Measurements from ENCODE around the gene ZNF322. TPM values are rescaled to one million over a fixed set of nuclear protein-coding genes. Genes with fewer than 3 reads are reported as not detected.
A peak's percentile ranks its signal among the peaks of the same experiment; 100 is the strongest.

Gene ZNF322
- total and polyA plus RNA-seq, 2 of the 8 experiments (the other 6 are each of a cell fraction or from before 2014, with no cell fraction given) = 5.3 to 35.0 TPM

DNA sequence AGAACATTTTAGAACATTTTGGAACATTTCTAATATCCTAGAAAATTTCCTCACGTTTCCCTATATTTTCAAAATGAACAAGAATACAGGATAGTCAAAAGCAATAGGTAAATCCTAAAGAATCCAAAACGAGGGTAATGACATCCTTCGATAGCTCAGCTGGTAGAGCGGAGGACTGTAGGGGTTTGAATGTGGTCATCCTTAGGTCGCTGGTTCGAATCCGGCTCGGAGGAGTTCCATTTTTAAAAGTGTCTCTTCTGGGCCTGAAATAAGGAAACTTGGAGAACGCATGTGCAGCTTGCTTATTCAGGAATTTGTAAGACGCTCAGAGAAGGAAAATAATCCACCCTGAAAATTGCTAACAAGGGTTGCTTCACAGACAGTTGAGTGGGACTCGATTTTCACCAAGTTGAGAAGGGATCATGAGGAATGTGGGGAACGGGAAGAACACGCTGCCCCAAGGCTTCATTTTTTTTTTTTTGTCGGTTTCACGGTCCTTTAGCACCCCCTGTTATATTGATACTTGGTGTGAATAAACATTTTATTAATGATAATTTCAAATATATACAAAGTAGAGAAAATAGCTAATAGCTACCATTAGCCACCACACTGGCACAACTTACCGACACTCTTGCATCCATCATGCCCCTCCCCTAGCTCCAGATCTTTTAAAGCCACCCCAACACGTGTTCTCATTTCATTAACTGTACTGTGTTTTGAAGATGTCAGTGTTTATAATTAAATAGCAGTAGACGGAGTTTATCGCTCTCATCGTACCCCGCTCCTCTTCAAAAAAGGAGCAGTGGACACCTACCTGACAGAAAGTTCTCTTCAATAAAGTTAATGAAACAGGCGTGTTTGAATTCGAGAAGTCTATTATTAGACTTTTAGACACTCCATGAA is 64.6 kb downstream of the ZNF322 start:
- Histone ChIP-seq H3K14ac (ENCODE audit: insufficient read length) (no peak overlapping the region), H3K27ac (ENCODE audit: low read depth, low read length) (no peak overlapping the region), H3K23ac (ENCODE audit: insufficient read length) (no peak overlapping the region), H4K5ac (ENCODE audit: insufficient read length, low read depth, low read length) (no peak overlapping the region), H3K4ac (replicated peaks; ENCODE audit: insufficient read length, low read depth, low read length) (no peak overlapping the region), H2AFZ (ENCODE audit: low read length) (no peak overlapping the region), H3K9ac (replicated peaks in 1 of 4; ENCODE audit: extremely low read depth in 1 of 4, low read depth in 3 of 4, low read length in 3 of 4) (no peak overlapping the region), H4K20me1 (replicated peaks in 1 of 2; ENCODE audit: control insufficient read depth in 1 of 2, insufficient read depth in 2 of 2, low read length in 2 of 2) (no peaks in the 10 kb centered on the region), H3K4me1 (replicated peaks in 1 of 4; ENCODE audit: control insufficient read depth in 3 of 4, insufficient read depth in 4 of 4, low read length in 3 of 4) (peaks cover 0 to 5% (median 2%) of the 10 kb centered on the region in 4 experiments; a peak in 5 of 7 replicates), H2BK20ac (ENCODE audit: low read length) (no peak overlapping the region), H2BK120ac (replicated peaks; ENCODE audit: low read depth, low read length) (no peak overlapping the region), H3K56ac (replicated peaks; ENCODE audit: insufficient read length, low read depth, low read length) (no peak overlapping the region), H4K8ac (ENCODE audit: extremely low read depth, insufficient read depth, low read length) (no peak overlapping the region), H3K23me2 (ENCODE audit: low read depth, low read length) (peaks cover 18% of the 10 kb centered on the region), H4K91ac (replicated peaks; ENCODE audit: insufficient read length, low read length) (no peak overlapping the region), H2BK12ac (ENCODE audit: low read depth, low read length) (no peak overlapping the region), H3K4me3 (ENCODE audit: extremely low read depth in 1 of 4, insufficient read depth in 2 of 4, low read depth in 3 of 4, low read length in 4 of 4) (peak overlapping the region; percentile 92 to 100 (median 99)), H3K36me3 (ENCODE audit: control insufficient read depth in 2 of 4, insufficient read depth in 4 of 4, low read length in 3 of 4) (peaks cover 0 to 6% (median 3%) of the 10 kb centered on the region in 4 experiments; a peak in 2 of 8 replicates), H3K4me2 (ENCODE audit: insufficient read depth in 1 of 2, low read depth in 2 of 2, low read length in 2 of 2) (peak overlapping the region; percentile 74 to 90), H3K27me3 (replicated peaks in 1 of 4; ENCODE audit: control insufficient read depth in 3 of 4, extremely low read depth in 1 of 4, insufficient read depth in 3 of 4, low read length in 3 of 4) (no peaks in the 10 kb centered on the region), H3K18ac (ENCODE audit: extremely low read depth, low read length) (no peak overlapping the region), H2BK5ac (ENCODE audit: low read depth, low read length) (no peak overlapping the region), H2BK15ac (ENCODE audit: low read length) (no peak overlapping the region), H2AK5ac (ENCODE audit: low read depth, low read length) (no peak overlapping the region), H3K9me3 (ENCODE audit: insufficient read depth in 2 of 2, low read depth in 1 of 2, low read length in 1 of 2) (no peaks in the 10 kb centered on the region), H3K79me2 (ENCODE audit: control insufficient read depth in 1 of 2, insufficient read depth in 2 of 2, low read length in 2 of 2) (peaks cover 0 to 12% of the 10 kb centered on the region in 2 experiments; a peak in 2 of 4 replicates), H3K79me1 (ENCODE audit: low read depth, low read length) (peaks cover 8% of the 10 kb centered on the region)
- POLR2A ChIA-PET (ENCODE audit: partially characterized antibody) = interaction anchor here (0.6 to 2.9 kb wide), 10 partner anchors 15 to 657 kb away, joined by 3 to 29 read pairs (median 3); a partner anchor contains a TSS
- FAIRE-seq = peak; percentile 93
- CTCF ChIA-PET (ENCODE audit: partially characterized antibody) = interaction anchor here (0.6 to 6.0 kb wide), 20 partner anchors 8 to 907 kb away, joined by 3 to 134 read pairs (median 4); partner anchors contain the start of gene BTN1A1
- TF ChIP-seq EGR1 (IDR thresholded peaks at IDR 0.05; ENCODE audit: borderline replicate concordance, low read depth, low read length) (no peak), CEBPB (IDR thresholded peaks at IDR 0.05; ENCODE audit: low read depth, low read length) (peak; percentile 68), TBP (IDR thresholded peaks at IDR 0.05; ENCODE audit: low read depth, low read length) (peak; percentile 99), BCL11A (IDR thresholded peaks at IDR 0.05; ENCODE audit: low read depth in 2 of 2, low read length in 2 of 2) (no peak), MAFK (IDR thresholded peaks at IDR 0.05; ENCODE audit: low read depth, low read length) (peak; percentile 57; the same call in 1 of the 2 replicates), PHF8 (conservative IDR thresholded peaks at IDR 0.05; ENCODE audit: low read depth, low read length) (0 out of 2 replicates have a peak, but pooled peaks have one; percentile 7)
- TF ChIP-seq, protein P1, sequence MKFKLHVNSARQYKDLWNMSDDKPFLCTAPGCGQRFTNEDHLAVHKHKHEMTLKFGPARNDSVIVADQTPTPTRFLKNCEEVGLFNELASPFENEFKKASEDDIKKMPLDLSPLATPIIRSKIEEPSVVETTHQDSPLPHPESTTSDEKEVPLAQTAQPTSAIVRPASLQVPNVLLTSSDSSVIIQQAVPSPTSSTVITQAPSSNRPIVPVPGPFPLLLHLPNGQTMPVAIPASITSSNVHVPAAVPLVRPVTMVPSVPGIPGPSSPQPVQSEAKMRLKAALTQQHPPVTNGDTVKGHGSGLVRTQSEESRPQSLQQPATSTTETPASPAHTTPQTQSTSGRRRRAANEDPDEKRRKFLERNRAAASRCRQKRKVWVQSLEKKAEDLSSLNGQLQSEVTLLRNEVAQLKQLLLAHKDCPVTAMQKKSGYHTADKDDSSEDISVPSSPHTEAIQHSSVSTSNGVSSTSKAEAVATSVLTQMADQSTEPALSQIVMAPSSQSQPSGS (IDR thresholded peaks at IDR 0.05; ENCODE audit: low read length) = no peak
- WGBS, 2 experiments (ENCODE audit: extremely low coverage in 1 of 2, insufficient coverage in 1 of 2, insufficient read length in 1 of 2, insufficient replicate concordance in 2 of 2, low coverage in 1 of 2, low lambda C conversion rate in 2 of 2, missing lambda C conversion rate in 1 of 2) = 6% methylated on average over 23 of the region's 23 CpGs; no CpG with 5 or more reads in 1 of the 2 experiments
- DNase-seq (ENCODE audit: low read depth in 1 of 2, low spot score in 2 of 2) = peak; percentile 78 to 85

Measured in H1 (cell line).